Stimulated activated naive CD4-positive, alpha-beta T cell treated with Interleukin-2 at 50 U/mL for 16 hours (primary cell): ENCODE measurements around the gene B4GALNT1.
"Not testable (repeated sequence)": the region's sequence is repeated elsewhere in the genome, so short reads cannot be mapped to it uniquely, and the experiment has no call there.

ENCODE experiments used
- DNase-seq: peaks from one replicate; lab custom pipeline; 2025; lab: John Stamatoyannopoulos, UW

The B4GALNT1 gene

GRCh38 chr12:57632958-57633840, at the start of gene B4GALNT1:
Gene B4GALNT1, minus strand, starts transcription at chr12:57633201. Its CDS starts 1,069 bp downstream, at chr12:57632132.
- DNase-seq = peak; percentile 50

- no peak for DNase-seq
Measured at GRCh38 chr12:57679697-57680096, 46.7 kb upstream of the B4GALNT1 start.

GRCh38 chr12:57677947-57678346, 44.9 kb upstream of the B4GALNT1 start:
- not testable (repeated sequence) for DNase-seq

- DNase-seq = no peak
Measured at GRCh38 chr12:57674691-57675090, 41.7 kb upstream of the B4GALNT1 start.

GRCh38 chr12:57672801-57673200, 39.8 kb upstream of the B4GALNT1 start:
- no peak for DNase-seq

GRCh38 chr12:57671811-57672210, 38.8 kb upstream of the B4GALNT1 start:
- DNase-seq = not testable (repeated sequence)

GRCh38 chr12:57669691-57670090, 36.7 kb upstream of the B4GALNT1 start:
- not testable (repeated sequence) for DNase-seq

GRCh38 chr12:57666897-57667296, 33.9 kb upstream of the B4GALNT1 start:
- no peak for DNase-seq

GRCh38 chr12:57665066-57665820, 32.2 kb upstream of the B4GALNT1 start:
- not testable (repeated sequence) for DNase-seq

GRCh38 chr12:57661376-57661775, 28.4 kb upstream of the B4GALNT1 start:
- DNase-seq = no peak

- DNase-seq = no peak
Measured at GRCh38 chr12:57658890-57659289, 25.9 kb upstream of the B4GALNT1 start.

GRCh38 chr12:57657744-57658143, 24.7 kb upstream of the B4GALNT1 start:
- no peak for DNase-seq

- not testable (repeated sequence) for DNase-seq
Measured at GRCh38 chr12:57656408-57656807, 23.4 kb upstream of the B4GALNT1 start.

- DNase-seq = no peak
Measured at GRCh38 chr12:57655541-57656240, 22.7 kb upstream of the B4GALNT1 start.

- no peak for DNase-seq
Measured at GRCh38 chr12:57654042-57654441, 21.0 kb upstream of the B4GALNT1 start.

- not testable (repeated sequence) for DNase-seq
Measured at GRCh38 chr12:57646659-57647049, 13.7 kb upstream of the B4GALNT1 start.

- not testable (repeated sequence) for DNase-seq
Measured at GRCh38 chr12:57645990-57646658, 13.1 kb upstream of the B4GALNT1 start.

GRCh38 chr12:57641699-57642442, 8.9 kb upstream of the B4GALNT1 start:
- DNase-seq = no peak

GRCh38 chr12:57640175-57641042, 7.4 kb upstream of the B4GALNT1 start:
- DNase-seq = no peak

GRCh38 chr12:57638096-57638495, 5.1 kb upstream of the B4GALNT1 start:
- no peak for DNase-seq
